Measurements from ENCODE around the gene OR13C5.
"Not testable (repeated sequence)": the region's sequence is repeated elsewhere in the genome, so short reads cannot be mapped to it uniquely, and the experiment has no call there.

GRCh38 chr9:104625964-104626363 is 26.8 kb upstream of the OR13C5 start:
- not testable (repeated sequence) for TF ChIP-seq SMC3 (conservative IDR thresholded peaks at IDR 0.05; ENCODE audit: poor library complexity); EZH2 (IDR thresholded peaks at IDR 0.05; ENCODE audit: borderline replicate concordance, insufficient read depth, low read length, poor library complexity, severe bottlenecking); CTCF (IDR thresholded peaks at IDR 0.05; ENCODE audit: poor library complexity, severe bottlenecking); POLR2AphosphoS5 (IDR thresholded peaks at IDR 0.05)

All from neural cell (in vitro differentiated cells).